IMR-90 (cell line): ENCODE results near the gene UXS1. TPM values are rescaled to one million over a fixed set of nuclear protein-coding genes. Genes with fewer than 3 reads are reported as not detected.

ENCODE experiments used
- ATAC-seq: fragments of 200-7000 bp; cut with Tn5 transposase; 2 replicates; pipeline ENCODE4 v1.9.1; 2020; ENCODE audit warnings: low read depth, mild to moderate bottlenecking, moderate library complexity
- BruUV-seq: library from RNA; stranded (reverse); fragments of 400-500 nt; replicated peaks from 2 replicates; lab custom pipeline; 2021; lab: Mats Ljungman, UMichigan
- CTCF ChIA-PET: fragments of 300-600 bp; formaldehyde crosslinking; extraction: SDS; loops from one replicate; lab custom pipeline; 2021; ENCODE audit warnings: antibody characterized with exemption; lab: Yijun Ruan, JAX
- POLR2A ChIA-PET: fragments of 300-600 bp; sonication (Branson Sonifier 250); formaldehyde crosslinking; loops from one replicate; lab custom pipeline; 2022; ENCODE audit warnings: antibody characterized with exemption; ENCODE audit not compliant: unreplicated experiment; lab: Charles Lee
- DNase-seq: peaks from one replicate; pipeline ENCODE4 v3.0.0; 2013
- H2AFZ ChIP-seq: replicated peaks from 2 replicates; pipeline ENCODE3; 2013; ENCODE audit warnings: low read length, mild to moderate bottlenecking; ENCODE audit not compliant: poor library complexity
- H2AK5ac ChIP-seq: 2 replicates; pipeline ENCODE4 v1.6.1; 2013; ENCODE audit warnings: low read depth, low read length, inconsistent platforms
- H2AK9ac ChIP-seq: replicated peaks from 2 replicates; pipeline ENCODE3; 2013; ENCODE audit warnings: mild to moderate bottlenecking, low read depth, low read length, moderate library complexity; ENCODE audit not compliant: poor library complexity
- H2BK120ac ChIP-seq: 2 replicates; pipeline ENCODE4 v1.6.1; 2013; ENCODE audit warnings: low read depth, low read length, inconsistent platforms
- H2BK15ac ChIP-seq: 3 replicates; pipeline ENCODE4 v1.6.1; 2013; ENCODE audit warnings: low read depth, low read length, inconsistent platforms
- H2BK20ac ChIP-seq: 2 replicates; pipeline ENCODE4 v1.6.1; 2013; ENCODE audit warnings: low read depth, mild to moderate bottlenecking, inconsistent platforms, low read length, moderate library complexity
- H2BK5ac ChIP-seq: 2 replicates; pipeline ENCODE4 v1.6.1; 2013; ENCODE audit warnings: mild to moderate bottlenecking, low read depth, low read length, inconsistent platforms; ENCODE audit not compliant: poor library complexity, severe bottlenecking
- H3K14ac ChIP-seq: replicated peaks from 2 replicates; pipeline ENCODE4 v1.6.1; 2013; ENCODE audit warnings: low read depth, low read length, inconsistent platforms
- H3K18ac ChIP-seq: 2 replicates; pipeline ENCODE4 v1.6.1; 2013; ENCODE audit warnings: low read depth, low read length, control low read depth
- H3K23ac ChIP-seq: 2 replicates; pipeline ENCODE4 v1.6.1; 2013; ENCODE audit warnings: low read depth, low read length, inconsistent platforms
- H3K27ac ChIP-seq: 2 replicates; pipeline ENCODE4 v1.5.1; 2013; ENCODE audit warnings: mild to moderate bottlenecking, control low read depth, low read length; ENCODE audit not compliant: insufficient read depth
- H3K27me3 ChIP-seq: 2 replicates; pipeline ENCODE4 v1.6.1; 2013; ENCODE audit warnings: low read length; ENCODE audit not compliant: control insufficient read depth, insufficient read depth
- H3K36me3 ChIP-seq: 2 replicates; pipeline ENCODE4 v1.6.1; 2013; ENCODE audit warnings: low read length, mixed read lengths; ENCODE audit not compliant: control insufficient read depth, insufficient read depth
- H3K4ac ChIP-seq: 2 replicates; pipeline ENCODE4 v1.6.1; 2013; ENCODE audit warnings: low read depth, low read length, inconsistent platforms
- H3K4me1 ChIP-seq: 2 replicates; pipeline ENCODE4 v1.6.1; 2013; ENCODE audit warnings: low read length, mixed read lengths; ENCODE audit not compliant: control insufficient read depth, insufficient read depth
- H3K4me2 ChIP-seq: 2 replicates; pipeline ENCODE4 v1.6.1; 2013; ENCODE audit warnings: low read depth, mild to moderate bottlenecking, control low read depth, low read length, moderate library complexity
- H3K4me3 ChIP-seq: 2 replicates; pipeline ENCODE4 v1.5.1; 2013; ENCODE audit warnings: low read depth, mild to moderate bottlenecking, control low read depth, low read length, moderate library complexity; ENCODE audit not compliant: insufficient read depth
- H3K56ac ChIP-seq: 2 replicates; pipeline ENCODE4 v1.6.1; 2013; ENCODE audit warnings: low read length, inconsistent platforms; ENCODE audit not compliant: insufficient read depth; ENCODE audit errors: extremely low read depth
- H3K79me1 ChIP-seq, 2 experiments: 2 replicates each; pipeline ENCODE4 v1.6.1; 2013; ENCODE audit warnings: low read length in 2 of 2, inconsistent platforms in 1 of 2, low read depth in 1 of 2
- H3K9ac ChIP-seq: 2 replicates; pipeline ENCODE4 v1.6.1; 2013; ENCODE audit warnings: low read depth, low read length, control low read depth
- H3K9me1 ChIP-seq: 2 replicates; pipeline ENCODE4 v1.6.1; 2013; ENCODE audit warnings: low read length, inconsistent platforms; ENCODE audit not compliant: insufficient read depth
- H3K9me3 ChIP-seq: 2 replicates; pipeline ENCODE4 v1.6.1; 2013; ENCODE audit warnings: low read length; ENCODE audit not compliant: control insufficient read depth, insufficient read depth
- H4K20me1 ChIP-seq: 2 replicates; pipeline ENCODE4 v1.6.1; 2013; ENCODE audit warnings: low read length, inconsistent platforms; ENCODE audit not compliant: insufficient read depth
- H4K5ac ChIP-seq: 2 replicates; pipeline ENCODE4 v1.6.1; 2013; ENCODE audit warnings: mild to moderate bottlenecking, low read depth, low read length, control low read depth
- H4K8ac ChIP-seq, 2 experiments: 2 replicates each; pipeline ENCODE4 v1.6.1; 2013; ENCODE audit warnings: low read depth in 2 of 2, low read length in 2 of 2, control low read depth in 1 of 2, inconsistent platforms in 1 of 2
- H4K91ac ChIP-seq: 2 replicates; pipeline ENCODE4 v1.6.1; 2013; ENCODE audit warnings: low read depth, low read length, inconsistent platforms; ENCODE audit not compliant: insufficient read depth
- FOS ChIP-seq: fragments of 150-350 bp; IDR thresholded peaks from 2 replicates; pipeline ENCODE4 v1.6.1; 2016; ENCODE audit warnings: low read depth, low read length
- MAFK ChIP-seq: IDR thresholded peaks from 2 replicates; pipeline ENCODE4 v1.6.1; 2012; ENCODE audit warnings: low read depth, low read length, improper control_type of control experiment
- MAZ ChIP-seq: IDR thresholded peaks from 2 replicates; pipeline ENCODE4 v1.6.1; 2012; ENCODE audit warnings: low read depth, mild to moderate bottlenecking, low read length, improper control_type of control experiment, moderate library complexity, borderline replicate concordance
- MXI1 ChIP-seq: IDR thresholded peaks from 2 replicates; pipeline ENCODE4 v1.6.1; 2012; ENCODE audit warnings: low read depth, mild to moderate bottlenecking, low read length, moderate library complexity, borderline replicate concordance
- NFE2L2 ChIP-seq: fragments of 150-350 bp; IDR thresholded peaks from 2 replicates; pipeline ENCODE4 v1.6.1; 2016; ENCODE audit warnings: low read depth, mild to moderate bottlenecking, low read length
- POLR2A ChIP-seq: IDR thresholded peaks from 2 replicates; pipeline ENCODE4 v1.6.1; 2012; ENCODE audit warnings: mild to moderate bottlenecking, low read depth, low read length
- RCOR1 ChIP-seq: IDR thresholded peaks from 2 replicates; pipeline ENCODE4 v1.6.1; 2012; ENCODE audit warnings: mild to moderate bottlenecking, low read length, improper control_type of control experiment; ENCODE audit not compliant: insufficient replicate concordance
- SMC3 ChIP-seq: fragments of 150-350 bp; IDR thresholded peaks from 2 replicates; pipeline ENCODE4 v1.6.1; 2016; ENCODE audit warnings: low read depth, mild to moderate bottlenecking, antibody characterized with exemption, low read length, moderate library complexity
- WGBS, 2 experiments: methylation state at CpG; one replicate each; pipeline versions ENCODE4 v1.1.5 to v1.1.7; 2013; ENCODE audit warnings: missing lambda C conversion rate in 2 of 2; ENCODE audit not compliant: insufficient read length in 1 of 2; ENCODE audit errors: extremely low coverage in 2 of 2; 5-methylcytosine and 5-hydroxymethylcytosine counted together
- dilution Hi-C: fragments of 300-500 bp; cut with HindIII; formaldehyde crosslinking; loops from one replicate; pipeline ENCODE4 v1.14.3; 2018; ENCODE audit warnings: low sequenced_read_pairs; ENCODE audit not compliant: unreplicated experiment
- in situ Hi-C: fragments of 300-500 bp; cut with MboI; formaldehyde crosslinking; loops from 3 replicates; pipeline ENCODE4 v1.14.3; 2019; ENCODE audit warnings: low sequenced_read_pairs, inconsistent platforms, mixed read lengths
- intact Hi-C: fragments of 100-400 bp; cut with micrococcal nuclease; formaldehyde crosslinking; loops from 2 replicates; pipeline ENCODE4 v1.10.0; 2022
- polyA plus RNA-seq, 3 experiments: library from polyadenylated mRNA; depleted of rRNA; stranded (reverse); fragments of >200 nt; gene quantifications; 2 replicates each; pipeline ENCODE4 v1.2.3, GENCODE V29; 2012; ENCODE audit warnings: low replicate concordance in 1 of 3
- total RNA-seq: library from RNA; depleted of rRNA; stranded (reverse); fragments of >200 nt; gene quantifications from 2 replicates; pipeline ENCODE4 v1.2.3, GENCODE V29; 2012
- TF ChIP-seq, protein P1 (sequence below): conservative IDR thresholded peaks from 2 replicates; pipeline ENCODE4 v1.5.1; 2012; ENCODE audit warnings: mild to moderate bottlenecking, low read depth, low read length, improper control_type of control experiment
- TF ChIP-seq, protein P2 (sequence below): fragments of 150-350 bp; IDR thresholded peaks from 2 replicates; pipeline ENCODE4 v1.6.1; 2016; ENCODE audit warnings: low read depth, mild to moderate bottlenecking, low read length, moderate library complexity, borderline replicate concordance

UXS1 gene
- total and polyA plus RNA-seq, 2 of the 4 experiments (the other 2 are of a cell fraction) = 33.7 to 54.3 TPM

DNA sequence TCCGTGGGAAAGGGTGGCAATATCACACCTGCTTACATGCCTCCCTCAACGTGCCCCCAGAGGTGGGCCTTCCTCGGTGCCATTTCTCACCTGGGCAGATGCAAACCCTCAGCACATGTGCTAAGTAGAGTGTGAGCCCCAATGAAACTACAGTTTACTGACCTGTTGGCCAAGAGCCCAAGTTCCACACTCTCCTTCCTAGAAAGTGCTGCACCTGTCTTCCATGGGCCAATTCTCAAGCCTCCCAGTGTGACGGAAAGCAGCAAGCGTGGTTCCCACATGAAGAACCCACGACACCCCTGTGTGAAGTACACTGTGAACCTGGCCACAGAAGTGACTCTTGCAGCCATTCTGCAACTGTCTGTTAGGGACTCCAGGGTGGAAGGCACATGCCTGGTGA, 73.7 kb downstream of the UXS1 start:
- Histone ChIP-seq H4K5ac (no peak overlapping the region), H4K20me1 (peaks cover 4% of the 10 kb centered on the region; the same call in 1 of the 2 replicates), H2AK5ac (no peak overlapping the region), H3K79me1 (peaks cover 0 to 6% of the 10 kb centered on the region in 2 experiments; a peak in 2 of 4 replicates), H3K4me3 (no peak overlapping the region), H2BK15ac (no peak overlapping the region), H3K18ac (no peak overlapping the region), H3K9me3 (no peaks in the 10 kb centered on the region), H3K4me1 (no peaks in the 10 kb centered on the region), H3K4me2 (no peak overlapping the region), H3K36me3 (peaks cover 21% of the 10 kb centered on the region), H2BK5ac (no peak overlapping the region), H3K9ac (no peak overlapping the region), H4K91ac (no peak overlapping the region), H3K4ac (no peak overlapping the region), H2AFZ (no peak overlapping the region), H3K9me1 (peaks cover 10% of the 10 kb centered on the region), H2AK9ac (no peak overlapping the region), H4K8ac (no peak overlapping the region), H3K14ac (no peak overlapping the region), H2BK20ac (no peak overlapping the region), H3K56ac (no peak overlapping the region), H3K27ac (no peak overlapping the region), H3K23ac (no peak overlapping the region), H2BK120ac (no peak overlapping the region), H3K27me3 (no peaks in the 10 kb centered on the region)
- 82% methylated on average over 3 of the region's 6 CpGs; no CpG with 5 or more reads in 1 of the 2 experiments for whole genome bisulfite sequencing, 2 experiments
- no peak for TF ChIP-seq SMC3
- no peak for TF ChIP-seq MXI1
- TF ChIP-seq MAZ = no peak
- TF ChIP-seq, protein P1, sequence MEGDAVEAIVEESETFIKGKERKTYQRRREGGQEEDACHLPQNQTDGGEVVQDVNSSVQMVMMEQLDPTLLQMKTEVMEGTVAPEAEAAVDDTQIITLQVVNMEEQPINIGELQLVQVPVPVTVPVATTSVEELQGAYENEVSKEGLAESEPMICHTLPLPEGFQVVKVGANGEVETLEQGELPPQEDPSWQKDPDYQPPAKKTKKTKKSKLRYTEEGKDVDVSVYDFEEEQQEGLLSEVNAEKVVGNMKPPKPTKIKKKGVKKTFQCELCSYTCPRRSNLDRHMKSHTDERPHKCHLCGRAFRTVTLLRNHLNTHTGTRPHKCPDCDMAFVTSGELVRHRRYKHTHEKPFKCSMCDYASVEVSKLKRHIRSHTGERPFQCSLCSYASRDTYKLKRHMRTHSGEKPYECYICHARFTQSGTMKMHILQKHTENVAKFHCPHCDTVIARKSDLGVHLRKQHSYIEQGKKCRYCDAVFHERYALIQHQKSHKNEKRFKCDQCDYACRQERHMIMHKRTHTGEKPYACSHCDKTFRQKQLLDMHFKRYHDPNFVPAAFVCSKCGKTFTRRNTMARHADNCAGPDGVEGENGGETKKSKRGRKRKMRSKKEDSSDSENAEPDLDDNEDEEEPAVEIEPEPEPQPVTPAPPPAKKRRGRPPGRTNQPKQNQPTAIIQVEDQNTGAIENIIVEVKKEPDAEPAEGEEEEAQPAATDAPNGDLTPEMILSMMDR = no peak
- no peak for TF ChIP-seq MAFK
- TF ChIP-seq, protein P2, sequence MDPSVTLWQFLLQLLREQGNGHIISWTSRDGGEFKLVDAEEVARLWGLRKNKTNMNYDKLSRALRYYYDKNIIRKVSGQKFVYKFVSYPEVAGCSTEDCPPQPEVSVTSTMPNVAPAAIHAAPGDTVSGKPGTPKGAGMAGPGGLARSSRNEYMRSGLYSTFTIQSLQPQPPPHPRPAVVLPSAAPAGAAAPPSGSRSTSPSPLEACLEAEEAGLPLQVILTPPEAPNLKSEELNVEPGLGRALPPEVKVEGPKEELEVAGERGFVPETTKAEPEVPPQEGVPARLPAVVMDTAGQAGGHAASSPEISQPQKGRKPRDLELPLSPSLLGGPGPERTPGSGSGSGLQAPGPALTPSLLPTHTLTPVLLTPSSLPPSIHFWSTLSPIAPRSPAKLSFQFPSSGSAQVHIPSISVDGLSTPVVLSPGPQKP = no peak
- TF ChIP-seq POLR2A = no peak
- TF ChIP-seq RCOR1 = no peak
- no peak for TF ChIP-seq NFE2L2
- TF ChIP-seq FOS = no peak
- no TSS peak for BruUV-seq
- intact Hi-C loops (no loop called here), dilution Hi-C loops (no loop called here), in situ Hi-C loops (no loop called here)
- no peak for DNase-seq
- ChIA-PET POLR2A (no interaction called here), CTCF (no interaction called here)
- ATAC-seq = no peak
